GM21786 (cell line): ENCODE data around the gene ABCA4.

Source experiments
- ATAC-seq: cut with Tn5 transposase; IDR thresholded peaks from one replicate; pipeline ENCODE4 v1.9.1; 2021; ENCODE audit not compliant: unreplicated experiment

ABCA4 gene

DNA sequence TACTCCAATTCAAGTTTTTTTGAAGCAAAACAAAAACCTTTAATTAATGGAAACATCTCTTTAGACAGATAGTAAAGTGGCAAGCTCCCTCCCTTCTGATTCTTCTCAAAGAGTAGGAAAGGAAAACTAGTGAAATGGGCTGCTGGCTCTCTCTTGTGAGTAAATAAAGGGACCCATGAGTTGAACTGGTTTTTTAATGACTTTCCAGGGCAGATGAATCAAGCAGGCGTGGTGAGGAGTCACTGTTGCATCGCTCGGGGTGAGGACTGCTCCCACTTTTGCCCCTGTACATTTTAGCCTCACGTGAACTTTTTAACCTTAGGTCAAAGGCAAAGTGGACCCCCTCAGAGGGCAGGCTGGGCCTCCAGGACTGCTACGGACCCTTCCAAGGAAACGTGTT, 64.8 kb downstream of the ABCA4 start:
- ATAC-seq: no peak

DNA sequence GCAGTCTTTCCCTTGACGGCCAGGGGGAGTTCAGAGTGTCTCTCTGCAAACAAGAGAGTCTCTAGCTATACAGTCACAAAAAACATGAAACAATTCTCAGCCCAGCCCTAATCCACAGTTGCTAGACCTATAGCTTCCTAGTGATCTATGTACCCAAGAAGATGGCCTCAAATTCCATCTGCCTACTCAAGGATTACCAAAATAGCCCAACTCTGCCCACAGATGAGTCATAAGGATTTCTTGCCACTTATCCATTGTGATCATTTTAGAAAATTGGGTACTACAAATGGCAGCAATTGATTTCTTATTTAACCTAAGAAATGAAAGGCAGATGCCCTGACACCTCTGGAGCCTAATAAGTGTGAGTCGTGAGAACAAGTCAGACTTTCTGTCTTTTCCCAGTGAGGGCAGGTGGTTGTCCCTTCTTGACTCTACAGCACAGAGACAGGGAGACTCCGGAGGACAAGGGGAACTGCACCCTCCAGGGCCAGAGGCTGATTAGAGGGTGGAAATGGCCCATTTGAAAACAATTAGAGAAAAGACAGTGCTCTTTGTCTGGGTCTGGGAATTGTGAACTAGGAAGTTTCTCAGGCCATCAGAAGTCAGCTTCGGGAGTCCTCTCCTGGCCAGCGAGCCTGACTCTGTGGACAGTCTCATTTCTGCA, 65.4 kb downstream of the ABCA4 start:
- ATAC-seq: no peak

DNA sequence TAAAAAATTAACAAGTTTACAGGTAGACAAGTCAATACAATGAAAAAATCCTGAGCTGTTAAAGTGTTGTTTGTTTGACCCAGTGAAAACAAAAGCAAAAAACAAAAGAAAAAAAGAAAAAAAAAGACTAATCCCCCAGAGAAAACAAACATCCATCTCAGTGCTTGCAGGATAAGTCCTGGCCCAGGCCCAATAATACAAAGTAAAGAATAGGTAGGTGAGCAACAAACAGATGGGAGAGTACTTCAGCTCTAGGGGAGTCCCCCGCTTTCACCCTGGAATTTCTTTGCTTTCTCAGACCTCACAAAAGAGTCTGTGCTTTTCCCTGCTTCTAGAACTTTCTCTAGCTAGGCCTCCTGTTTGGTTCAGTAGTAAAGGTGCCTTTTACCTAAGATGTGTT, 70.3 kb downstream of the ABCA4 start:
- no peak for ATAC-seq

DNA sequence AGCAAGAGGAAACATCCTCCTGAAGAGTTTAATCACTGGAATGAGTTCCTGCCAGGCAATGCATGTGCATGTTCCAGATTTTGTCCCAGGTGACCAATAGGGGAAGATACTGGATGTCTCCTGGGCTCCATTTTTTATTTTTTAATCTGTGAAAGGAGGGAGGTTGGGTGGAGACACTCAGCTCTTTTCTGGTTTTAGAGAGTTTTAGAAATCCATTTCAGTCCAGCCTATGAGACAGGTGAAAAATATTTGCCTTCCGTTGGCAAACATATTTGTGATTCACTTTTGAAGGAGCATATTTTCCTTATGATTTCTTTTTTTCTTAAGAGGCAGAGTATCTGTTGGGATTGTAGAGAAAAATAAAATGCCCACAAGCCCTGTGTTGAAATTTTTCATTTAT, 70.7 kb downstream of the ABCA4 start:
- no peak for ATAC-seq

DNA sequence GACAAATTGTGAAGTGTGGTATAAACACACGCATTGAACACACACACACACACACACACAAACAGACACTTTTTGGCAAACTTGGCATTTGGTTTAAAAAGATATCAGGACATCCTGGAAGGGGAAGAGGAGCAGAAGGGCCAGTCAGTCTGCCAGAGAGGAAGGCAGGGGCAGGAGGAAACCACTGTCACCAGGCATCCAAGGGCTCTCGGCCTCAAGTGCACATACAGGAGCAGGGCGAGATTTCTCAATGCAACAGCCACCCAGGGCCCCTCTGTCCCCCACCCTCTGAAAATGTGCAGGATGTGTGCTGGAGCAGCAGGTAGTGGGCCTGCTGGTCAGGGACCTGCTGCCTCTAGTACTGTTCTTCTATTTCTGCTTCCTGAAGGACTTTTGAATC, 71.2 kb downstream of the ABCA4 start:
- no peak for ATAC-seq

DNA sequence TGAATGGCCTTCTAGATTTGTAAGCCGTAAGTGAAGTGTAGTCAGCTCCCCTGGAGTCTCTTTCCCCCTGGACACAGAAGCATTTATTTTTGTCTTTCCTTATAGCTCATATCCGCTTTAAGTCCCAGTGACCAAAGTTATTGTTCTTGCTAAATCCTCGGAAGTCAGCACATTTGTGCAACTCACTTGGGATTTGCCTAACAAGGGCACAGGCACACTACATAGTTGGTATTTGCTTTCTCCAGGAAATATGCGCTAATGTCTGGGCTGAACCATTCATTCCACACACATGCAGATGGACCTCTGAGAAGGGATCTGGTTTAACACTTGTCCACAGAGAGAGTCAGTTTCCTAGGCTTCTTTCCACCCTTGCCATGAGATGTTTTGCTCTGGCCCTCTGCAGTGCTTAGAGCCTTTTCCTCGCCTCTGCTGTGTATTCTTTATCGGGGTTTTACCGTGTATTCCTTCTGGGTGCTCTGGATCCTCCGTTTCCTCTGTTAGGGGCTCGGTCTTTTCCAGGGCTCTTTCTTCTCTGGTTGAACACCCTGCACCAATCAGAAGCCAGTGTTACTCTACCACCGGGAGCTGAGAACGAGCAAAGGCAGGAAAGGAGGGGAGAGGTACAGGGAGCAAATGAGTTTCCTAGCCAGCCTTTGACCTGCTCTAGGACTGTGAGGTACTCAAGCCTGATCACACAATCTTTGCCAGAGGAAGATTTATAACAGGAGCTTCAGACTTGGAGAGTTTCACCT, 72.4 kb downstream of the ABCA4 start:
- no peak for ATAC-seq

DNA sequence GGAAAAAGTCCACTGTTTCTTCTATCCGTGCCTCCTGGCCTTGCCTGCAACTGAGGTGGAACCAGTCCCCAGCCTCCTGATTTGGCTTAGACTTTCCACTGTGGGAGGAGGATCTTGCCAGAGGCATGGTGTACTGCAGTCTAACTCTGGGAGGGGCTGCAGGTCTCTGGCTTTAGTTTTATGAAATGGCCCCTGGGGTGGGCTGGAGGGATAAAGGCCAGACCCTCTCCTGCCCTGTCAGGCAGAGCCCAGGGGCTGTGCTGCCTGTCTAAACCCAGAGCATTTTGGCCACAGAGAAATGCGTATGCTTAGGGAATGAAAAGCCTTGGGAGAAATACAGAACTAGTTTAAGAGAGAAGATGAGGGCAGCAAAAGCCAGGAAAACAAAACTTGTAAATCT, 73.0 kb downstream of the ABCA4 start:
- no peak for ATAC-seq

DNA sequence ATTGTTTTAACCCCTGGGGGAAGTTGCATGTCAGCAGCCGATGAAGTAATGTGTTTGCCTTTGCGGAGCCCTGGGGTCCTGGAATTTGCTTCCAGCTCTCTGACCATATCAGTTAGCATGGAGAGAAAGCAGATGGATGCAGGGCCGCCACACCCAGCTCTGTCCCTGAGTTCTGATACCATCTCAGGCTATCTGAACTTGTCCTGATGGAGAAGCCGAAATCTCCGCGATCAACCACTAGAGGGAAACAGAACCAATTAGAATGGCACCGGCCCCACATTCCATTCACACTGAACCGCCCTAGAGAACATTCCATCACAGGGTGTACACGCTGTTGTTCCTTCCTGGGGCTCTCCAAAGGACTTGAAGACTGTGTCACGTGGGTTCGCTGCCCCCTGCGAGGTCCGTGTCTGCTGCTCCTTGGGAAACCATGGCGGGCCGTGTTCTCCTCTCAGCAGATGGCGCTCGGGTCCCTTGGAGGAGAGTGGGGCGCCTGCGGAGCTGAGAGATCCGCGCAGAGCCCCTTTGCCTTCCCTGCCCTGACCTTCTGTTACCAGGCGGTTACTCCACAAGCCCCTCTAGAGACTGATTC, 75.4 kb downstream of the ABCA4 start:
- ATAC-seq: peak; percentile 45

DNA sequence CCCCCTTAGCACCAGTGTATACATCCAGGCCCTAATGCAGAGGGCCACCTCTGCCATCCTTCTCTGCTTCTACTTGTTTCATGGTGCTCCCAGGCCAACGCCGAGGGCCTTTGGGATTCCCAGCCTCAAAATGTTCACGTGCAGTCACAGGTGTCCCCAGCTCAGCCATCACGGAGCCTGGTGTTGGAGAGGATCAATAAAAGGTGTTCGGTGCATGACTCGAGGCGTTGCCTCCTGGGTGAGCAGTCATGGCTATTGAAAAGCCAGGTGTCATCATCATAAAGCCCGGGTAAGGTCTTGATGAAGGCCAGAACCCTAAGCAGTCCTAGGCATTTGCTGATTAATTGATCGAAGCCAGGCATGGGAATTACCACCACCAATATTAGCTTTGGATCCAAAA, 76.1 kb downstream of the ABCA4 start:
- no peak for ATAC-seq

DNA sequence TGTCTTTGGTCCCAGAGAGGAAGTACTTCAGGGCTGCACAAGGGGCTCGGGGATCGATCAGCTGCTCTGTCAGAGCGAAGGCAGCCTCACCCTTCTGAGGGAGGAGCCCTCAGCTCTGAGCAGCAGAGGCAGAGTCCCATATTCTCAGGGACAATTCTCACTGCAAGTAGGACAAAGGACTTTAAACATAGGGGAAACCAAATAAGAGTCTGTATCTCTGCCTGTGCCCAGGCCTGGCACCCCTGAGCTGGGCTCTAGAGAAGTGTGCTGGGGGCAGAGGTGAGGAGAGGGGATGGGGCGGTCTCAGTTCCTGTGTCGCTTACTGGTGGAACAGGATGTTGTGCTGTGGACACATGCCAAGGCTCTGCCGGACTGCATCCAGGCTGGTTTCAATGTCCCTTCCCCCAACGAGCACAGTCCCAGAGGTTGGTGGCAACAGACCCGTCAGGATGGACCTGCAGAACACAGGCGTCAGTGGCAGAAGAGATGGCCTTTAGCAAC, 76.6 kb downstream of the ABCA4 start:
- no peak for ATAC-seq

DNA sequence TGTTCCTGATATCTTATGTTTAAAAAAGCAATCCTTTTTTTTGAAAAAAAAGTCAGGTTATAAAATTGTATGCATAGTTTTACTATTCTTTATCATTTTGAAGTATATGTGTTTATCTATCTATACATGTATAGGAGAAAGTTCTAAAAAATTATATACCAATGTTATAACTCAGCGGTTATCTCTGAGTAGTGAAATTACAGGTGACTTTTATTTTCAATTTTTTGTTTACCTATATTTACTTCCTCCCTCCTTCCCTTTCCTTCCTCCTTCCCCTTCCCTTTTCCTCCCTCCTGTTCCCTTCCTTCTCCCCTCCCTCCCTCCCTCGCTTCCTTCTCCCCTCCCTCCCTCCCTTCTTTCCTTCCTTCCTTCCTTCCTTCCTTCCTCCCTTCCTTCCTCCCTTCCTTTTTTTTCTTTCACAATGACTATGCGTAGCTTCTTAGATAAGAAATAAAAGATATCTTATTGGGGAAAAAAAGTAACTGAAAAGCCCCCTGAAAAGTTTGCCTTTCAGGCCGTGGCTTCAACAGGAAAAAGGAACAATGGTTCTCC, 77.1 kb downstream of the ABCA4 start:
- no peak for ATAC-seq

DNA sequence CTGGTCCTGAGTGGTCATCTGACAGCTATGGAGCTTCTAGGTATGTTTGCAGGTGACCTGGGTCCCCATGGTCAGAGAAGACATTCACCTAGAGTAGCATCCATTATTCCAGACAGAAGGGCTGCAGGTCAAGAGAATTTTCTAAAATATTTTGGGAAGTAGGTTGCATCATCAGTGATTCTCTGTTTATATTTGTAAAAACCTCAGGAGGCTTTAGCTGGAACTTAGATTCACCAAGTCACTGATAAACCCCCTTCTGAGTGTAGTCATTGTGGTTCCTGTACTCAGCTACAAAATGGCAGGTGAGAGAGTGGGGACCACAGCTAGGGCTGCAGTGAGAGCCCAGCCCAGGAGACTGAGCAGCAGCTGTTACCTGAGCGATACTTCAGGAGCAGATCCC, 78.6 kb downstream of the ABCA4 start:
- ATAC-seq: no peak

DNA sequence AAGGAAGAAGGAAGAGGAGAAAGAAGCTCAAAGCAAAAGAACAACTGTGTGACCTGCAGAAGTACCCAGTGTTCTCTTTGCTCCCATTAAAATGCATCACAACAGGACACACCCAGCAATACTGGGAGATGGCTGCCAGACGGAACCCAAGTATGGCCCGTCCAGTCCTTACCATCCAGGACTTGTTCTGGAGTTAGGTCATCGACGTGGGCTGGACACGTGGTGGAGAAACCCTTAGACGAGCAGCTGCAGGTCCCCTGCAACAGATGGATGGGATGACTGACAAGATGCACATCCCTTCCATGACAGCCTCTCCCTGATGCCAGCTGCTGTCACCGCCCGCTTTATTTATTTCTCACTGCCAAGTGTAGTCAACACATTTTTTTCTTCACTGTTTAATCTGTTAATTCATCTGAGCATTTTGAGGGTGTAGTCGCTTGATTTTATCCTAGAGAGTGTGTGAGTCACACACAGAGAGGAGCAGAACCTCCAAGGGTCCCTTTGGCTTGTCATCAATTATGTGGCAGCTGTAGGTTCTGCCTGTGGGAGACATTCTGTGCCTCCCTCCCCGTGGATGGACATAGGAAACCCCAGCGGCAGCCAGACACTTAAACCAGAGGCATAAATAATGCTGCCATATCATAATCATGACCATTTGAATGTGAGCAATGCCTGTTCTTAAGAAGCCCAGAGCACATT, 80.9 kb downstream of the ABCA4 start:
- no peak for ATAC-seq

DNA sequence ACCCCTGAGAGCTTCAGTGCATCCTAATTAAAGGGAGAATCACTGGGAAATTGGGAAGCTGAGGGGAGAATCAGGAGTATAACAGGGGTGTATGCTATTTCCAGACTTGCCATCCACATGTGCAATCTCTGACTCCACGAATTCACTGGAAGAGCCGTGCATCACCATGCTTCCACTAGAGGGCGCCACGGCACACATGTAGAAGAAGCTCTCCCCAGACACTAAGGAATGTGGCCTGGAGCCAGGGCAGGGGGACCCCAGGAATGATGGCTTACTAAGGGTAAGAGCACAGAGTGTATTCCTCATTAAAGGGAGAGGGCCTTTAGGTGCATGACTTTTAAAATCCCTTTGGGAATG, 81.5 kb downstream of the ABCA4 start:
- no peak for ATAC-seq

DNA sequence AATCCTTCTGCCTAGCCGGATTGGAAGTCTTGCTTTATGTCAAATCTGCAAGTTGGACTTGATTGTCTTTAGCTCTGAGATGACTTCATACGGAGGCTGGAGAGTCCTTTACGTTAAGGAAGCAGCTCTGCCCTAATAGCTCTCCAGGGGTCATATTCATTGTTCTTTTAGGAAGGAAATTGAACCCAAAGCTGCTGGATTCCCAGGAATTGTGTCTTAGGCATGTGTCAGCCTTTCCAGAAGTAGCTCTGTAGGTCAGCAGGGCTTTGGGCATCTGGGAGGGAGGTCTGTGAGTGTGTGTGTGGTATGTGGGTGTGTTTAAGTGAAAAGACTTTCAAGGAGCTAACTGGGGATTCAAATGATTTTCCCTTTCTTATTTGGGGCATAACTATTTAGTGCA, 82.4 kb downstream of the ABCA4 start:
- no peak for ATAC-seq

DNA sequence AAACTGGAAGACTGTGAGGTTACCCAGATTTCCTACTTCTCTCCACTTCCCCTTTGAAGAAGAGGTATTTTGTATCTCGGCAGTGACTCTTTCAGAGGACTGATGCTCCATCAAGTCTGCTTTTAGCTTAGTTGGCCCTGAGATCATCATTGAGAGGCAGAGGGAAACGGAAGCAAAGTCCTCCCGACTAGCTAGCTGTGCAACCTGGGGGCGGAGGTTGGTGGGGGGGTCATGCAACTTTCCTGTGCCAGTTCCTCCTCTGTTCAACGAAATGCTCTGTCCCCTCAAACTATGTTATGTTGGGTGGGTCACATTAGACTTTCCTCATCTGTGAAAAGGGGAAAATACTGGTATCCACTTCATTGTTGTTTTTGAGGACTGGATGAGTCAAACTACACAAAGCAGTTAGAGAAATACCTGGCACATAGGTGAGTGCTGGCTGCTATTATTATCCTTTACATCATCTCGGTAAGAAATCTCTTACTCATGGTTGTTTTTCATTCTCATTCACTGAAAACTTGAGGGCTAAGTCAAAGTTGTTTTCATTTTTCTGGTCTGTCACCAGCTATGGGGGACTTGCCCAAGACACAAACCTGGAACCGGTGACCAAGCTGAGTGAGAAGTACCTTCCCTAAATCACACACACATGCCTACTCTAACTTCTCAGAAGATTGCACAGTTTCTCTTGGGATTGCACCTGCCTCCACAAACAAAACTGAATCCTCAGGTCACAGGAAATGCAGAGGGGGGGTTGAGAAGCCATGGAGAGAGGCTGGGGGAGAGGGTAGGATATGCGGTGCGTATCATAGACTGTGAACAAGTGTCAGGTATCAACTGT, 83.3 kb downstream of the ABCA4 start:
- no peak for ATAC-seq

DNA sequence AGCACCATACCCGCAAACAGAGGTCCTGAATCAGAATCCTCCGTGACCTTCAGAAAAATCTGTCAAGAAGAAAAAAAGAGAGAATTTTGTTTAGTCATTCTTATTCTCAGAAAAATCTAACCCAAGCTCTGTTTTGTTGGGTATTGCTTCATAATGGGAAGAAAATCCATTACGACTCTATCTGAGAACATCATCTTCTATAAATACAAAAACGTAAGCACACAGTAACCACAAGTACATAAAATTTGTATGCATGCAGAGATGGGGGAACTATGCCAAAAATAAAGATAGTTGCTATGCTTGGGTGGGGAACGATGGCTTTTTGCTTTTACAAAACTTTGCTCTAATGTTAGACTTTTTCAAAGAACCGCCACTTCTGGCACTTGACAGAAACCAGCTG, 84.2 kb downstream of the ABCA4 start:
- ATAC-seq: no peak

DNA sequence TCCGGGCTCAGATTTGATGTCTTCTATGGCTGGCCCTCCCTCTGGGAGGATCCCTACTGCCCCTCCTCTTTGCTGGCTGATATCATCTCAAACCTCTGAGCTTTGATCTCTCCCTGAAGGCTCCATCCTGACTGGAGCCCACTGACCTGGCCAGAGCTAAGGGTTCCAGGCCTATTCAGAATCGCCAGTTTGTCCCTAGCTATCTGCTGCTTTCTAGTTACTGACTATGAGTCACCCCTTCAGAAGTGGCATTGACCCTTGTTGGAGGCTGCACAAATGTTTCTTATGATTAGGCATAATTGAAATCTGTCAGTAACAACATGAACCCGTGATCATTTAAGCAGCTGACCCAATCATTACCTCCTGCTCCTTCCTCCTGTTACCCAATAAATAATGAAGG, 87.1 kb downstream of the ABCA4 start:
- no peak for ATAC-seq

DNA sequence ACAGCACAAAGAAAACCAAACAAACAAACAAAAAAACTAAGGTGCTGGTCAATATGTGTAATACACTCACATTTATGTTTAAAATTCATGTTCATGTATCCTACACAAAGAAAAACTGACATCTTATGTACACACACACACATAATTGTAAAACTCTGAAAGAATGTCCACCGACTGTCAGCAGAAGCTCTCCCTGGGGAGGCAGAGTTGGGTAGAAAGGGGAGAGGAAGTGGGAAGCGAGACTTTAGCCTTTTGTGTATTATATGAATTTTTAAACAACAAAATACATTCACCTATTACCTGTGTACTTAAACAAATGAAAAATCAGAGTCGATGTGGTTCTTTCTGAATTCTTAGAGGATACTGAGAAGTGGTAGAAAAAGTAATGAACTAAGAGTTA, 88.3 kb downstream of the ABCA4 start:
- no peak for ATAC-seq

DNA sequence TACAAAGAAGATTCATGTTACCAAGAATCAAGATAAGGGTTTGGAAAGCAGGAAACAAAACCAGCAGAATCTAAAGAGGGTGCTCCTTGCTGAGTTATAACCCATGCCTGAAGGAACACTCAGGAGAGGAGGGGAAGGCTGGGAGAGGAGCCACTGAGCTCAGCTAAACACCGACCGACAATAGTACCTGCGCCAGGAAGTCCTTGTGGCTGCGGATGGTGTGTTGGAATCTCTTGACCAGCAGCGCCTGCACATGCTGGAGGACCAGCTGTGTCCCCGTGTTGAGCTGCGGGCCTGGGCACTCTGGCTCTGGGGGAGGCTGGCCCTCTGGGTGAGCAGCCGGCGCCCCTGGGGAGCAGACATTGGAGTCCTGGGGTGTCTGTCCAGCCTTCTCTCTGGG, 89.4 kb downstream of the ABCA4 start:
- no peak for ATAC-seq

DNA sequence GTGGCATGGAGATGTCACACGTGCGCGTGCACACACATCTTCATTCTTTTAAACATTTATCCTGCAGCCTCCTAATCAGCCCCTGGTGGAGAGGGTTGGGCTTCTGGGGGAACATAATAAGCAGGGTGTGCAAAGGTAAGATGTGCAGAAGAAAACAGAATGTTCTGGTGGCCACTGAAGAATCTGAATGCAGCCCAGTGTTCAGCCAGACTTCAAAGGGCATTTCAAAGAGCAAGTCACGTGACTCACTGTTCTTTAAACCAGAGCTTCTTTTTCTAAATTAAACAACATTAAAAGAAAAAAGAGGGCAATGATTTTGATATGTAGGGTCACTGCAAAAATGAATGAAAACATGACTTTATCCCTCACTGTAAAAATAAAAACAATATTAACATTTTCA, 89.8 kb downstream of the ABCA4 start:
- no peak for ATAC-seq
